HL-60 (cell line): Measurements from ENCODE around the gene GTF2H2C_2.
"Not testable (repeated sequence)": the region's sequence is repeated elsewhere in the genome, so short reads cannot be mapped to it uniquely, and the experiment has no call there.

ENCODE experiments used
- CTCF ChIP-seq: IDR thresholded peaks from one replicate; pipeline ENCODE4 v1.5.1; 2011; ENCODE audit warnings: low read length, control low read depth, inconsistent platforms; ENCODE audit not compliant: insufficient read depth
- SPI1 ChIP-seq: IDR thresholded peaks from 2 replicates; pipeline ENCODE4 v1.6.1; 2012; ENCODE audit warnings: low read depth, mild to moderate bottlenecking, borderline replicate concordance

GRCh38 chr5:70423215-70423614 is 8.0 kb downstream of the GTF2H2C_2 start:
- TF ChIP-seq CTCF, SPI1: not testable (repeated sequence)
